ENCODE data around the gene BBS9.

The BBS9 gene

GRCh38 chr7:33369888-33370287 is 240.5 kb downstream of the BBS9 start:
- no peak for DNase-seq (ENCODE audit: low spot score)

GRCh38 chr7:33373195-33373594 is 243.8 kb downstream of the BBS9 start:
- no peak for DNase-seq (ENCODE audit: low spot score)

GRCh38 chr7:33379891-33380525 is 250.6 kb downstream of the BBS9 start:
- no peak for DNase-seq (ENCODE audit: low spot score)

- DNase-seq (ENCODE audit: low spot score) = no peak
These were observed 259.0 kb downstream of the BBS9 start for GRCh38 chr7:33388332-33388731.

GRCh38 chr7:33392148-33392547 is 262.8 kb downstream of the BBS9 start:
- DNase-seq (ENCODE audit: low spot score) = no peak

- no peak for DNase-seq (ENCODE audit: low spot score)
These were observed 264.4 kb downstream of the BBS9 start for GRCh38 chr7:33393770-33394169.

- DNase-seq (ENCODE audit: low spot score) = no peak
These were observed 266.0 kb downstream of the BBS9 start for GRCh38 chr7:33395340-33395739.

- DNase-seq (ENCODE audit: low spot score) = no peak
These were observed 270.3 kb downstream of the BBS9 start for GRCh38 chr7:33399528-33400213.

- DNase-seq (ENCODE audit: low spot score) = no peak
These were observed 270.8 kb downstream of the BBS9 start for GRCh38 chr7:33400214-33400538.

- DNase-seq (ENCODE audit: low spot score) = no peak
These were observed 280.9 kb downstream of the BBS9 start for GRCh38 chr7:33410266-33410665.

GRCh38 chr7:33411020-33411419 is 281.7 kb downstream of the BBS9 start:
- no peak for DNase-seq (ENCODE audit: low spot score)

GRCh38 chr7:33412331-33412730 is 283.0 kb downstream of the BBS9 start:
- no peak for DNase-seq (ENCODE audit: low spot score)

- DNase-seq (ENCODE audit: low spot score) = no peak
These were observed 288.9 kb downstream of the BBS9 start for GRCh38 chr7:33418251-33418701.

GRCh38 chr7:33420311-33420940 is 291.1 kb downstream of the BBS9 start:
- no peak for DNase-seq (ENCODE audit: low spot score)

GRCh38 chr7:33421429-33421828 is 292.1 kb downstream of the BBS9 start:
- DNase-seq (ENCODE audit: low spot score) = no peak

GRCh38 chr7:33422141-33422540 is 292.8 kb downstream of the BBS9 start:
- no peak for DNase-seq (ENCODE audit: low spot score)

- DNase-seq (ENCODE audit: low spot score) = no peak
These were observed 293.7 kb downstream of the BBS9 start for GRCh38 chr7:33422825-33423645.

- DNase-seq (ENCODE audit: low spot score) = no peak
These were observed 294.3 kb downstream of the BBS9 start for GRCh38 chr7:33423646-33424020.

GRCh38 chr7:33425395-33425794 is 296.0 kb downstream of the BBS9 start:
- no peak for DNase-seq (ENCODE audit: low spot score)

- no peak for DNase-seq (ENCODE audit: low spot score)
These were observed 296.7 kb downstream of the BBS9 start for GRCh38 chr7:33425929-33426678.

GRCh38 chr7:33428415-33428814 is 299.1 kb downstream of the BBS9 start:
- DNase-seq (ENCODE audit: low spot score) = no peak

GRCh38 chr7:33431543-33431942 is 302.2 kb downstream of the BBS9 start:
- DNase-seq (ENCODE audit: low spot score) = no peak

Data from RKO (cell line).